ENCODE results near the gene CPVL. TPM values are rescaled to one million over a fixed set of nuclear protein-coding genes. Genes with fewer than 3 reads are reported as not detected.

Gene CPVL
- total RNA-seq, 2 experiments from 2014 or later, result not detected

DNA sequence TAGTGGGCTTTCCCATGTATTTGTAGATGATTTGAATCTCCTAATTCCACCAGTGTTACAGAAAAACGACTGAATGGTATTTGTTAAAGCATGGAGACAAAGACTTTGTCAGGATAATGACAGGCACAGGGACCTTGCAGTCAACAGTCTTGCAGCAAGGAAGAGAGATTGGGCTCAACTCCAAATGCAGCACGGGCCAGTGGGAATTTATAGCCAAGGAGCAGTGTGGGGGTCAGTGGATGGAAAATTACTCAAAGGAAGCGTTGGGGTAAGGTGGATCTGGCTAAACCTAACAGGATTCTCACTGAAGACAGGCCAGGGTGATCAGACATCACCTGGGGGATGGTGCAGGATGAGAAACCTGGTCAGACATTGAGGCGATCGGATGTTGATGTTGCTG is 24.3 kb downstream of the CPVL start:
- H3K36me3 ChIP-seq (ENCODE audit: insufficient read depth, low read length), result no peaks in the 10 kb centered on the region
- CTCF ChIA-PET (ENCODE audit: unreplicated experiment), result no interaction called here
- no TSS peak for BruUV-seq (replicated peaks)
- H3K4me2 ChIP-seq (ENCODE audit: low read length), result no peak overlapping the region
- H4K20me1 ChIP-seq (ENCODE audit: insufficient read depth, low read length), result no peaks in the 10 kb centered on the region
- H2AFZ ChIP-seq (ENCODE audit: low read length), result no peak overlapping the region
- H3K9me2 ChIP-seq (ENCODE audit: insufficient read depth, low read length), result no peaks in the 10 kb centered on the region
- TF ChIP-seq, protein P1, sequence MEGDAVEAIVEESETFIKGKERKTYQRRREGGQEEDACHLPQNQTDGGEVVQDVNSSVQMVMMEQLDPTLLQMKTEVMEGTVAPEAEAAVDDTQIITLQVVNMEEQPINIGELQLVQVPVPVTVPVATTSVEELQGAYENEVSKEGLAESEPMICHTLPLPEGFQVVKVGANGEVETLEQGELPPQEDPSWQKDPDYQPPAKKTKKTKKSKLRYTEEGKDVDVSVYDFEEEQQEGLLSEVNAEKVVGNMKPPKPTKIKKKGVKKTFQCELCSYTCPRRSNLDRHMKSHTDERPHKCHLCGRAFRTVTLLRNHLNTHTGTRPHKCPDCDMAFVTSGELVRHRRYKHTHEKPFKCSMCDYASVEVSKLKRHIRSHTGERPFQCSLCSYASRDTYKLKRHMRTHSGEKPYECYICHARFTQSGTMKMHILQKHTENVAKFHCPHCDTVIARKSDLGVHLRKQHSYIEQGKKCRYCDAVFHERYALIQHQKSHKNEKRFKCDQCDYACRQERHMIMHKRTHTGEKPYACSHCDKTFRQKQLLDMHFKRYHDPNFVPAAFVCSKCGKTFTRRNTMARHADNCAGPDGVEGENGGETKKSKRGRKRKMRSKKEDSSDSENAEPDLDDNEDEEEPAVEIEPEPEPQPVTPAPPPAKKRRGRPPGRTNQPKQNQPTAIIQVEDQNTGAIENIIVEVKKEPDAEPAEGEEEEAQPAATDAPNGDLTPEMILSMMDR (conservative IDR thresholded peaks at IDR 0.05; ENCODE audit: low read length), result no peak
- no peak for TF ChIP-seq EZH2phosphoT487 (IDR thresholded peaks at IDR 0.05; ENCODE audit: borderline replicate concordance, low read depth, low read length)
- intact Hi-C loops (cut with micrococcal nuclease; ENCODE audit: unreplicated experiment), result no loop called here
- POLR2A ChIA-PET, result no interaction called here
- no peak overlapping the region for H3K4me3 ChIP-seq (ENCODE audit: low read depth, low read length, poor library complexity, severe bottlenecking)
- no peaks in the 10 kb centered on the region for H3K4me1 ChIP-seq (ENCODE audit: insufficient read depth, low read length, poor library complexity, severe bottlenecking)
- no peaks in the 10 kb centered on the region for H3K9me3 ChIP-seq (ENCODE audit: low read length)
- no peaks in the 10 kb centered on the region for H3K79me2 ChIP-seq (ENCODE audit: insufficient read depth, low read depth, low read length)
- no peak for DNase-seq (ENCODE audit: low spot score)
- H3K27ac ChIP-seq (ENCODE audit: low read depth, low read length, poor library complexity, severe bottlenecking), result no peak overlapping the region

DNA sequence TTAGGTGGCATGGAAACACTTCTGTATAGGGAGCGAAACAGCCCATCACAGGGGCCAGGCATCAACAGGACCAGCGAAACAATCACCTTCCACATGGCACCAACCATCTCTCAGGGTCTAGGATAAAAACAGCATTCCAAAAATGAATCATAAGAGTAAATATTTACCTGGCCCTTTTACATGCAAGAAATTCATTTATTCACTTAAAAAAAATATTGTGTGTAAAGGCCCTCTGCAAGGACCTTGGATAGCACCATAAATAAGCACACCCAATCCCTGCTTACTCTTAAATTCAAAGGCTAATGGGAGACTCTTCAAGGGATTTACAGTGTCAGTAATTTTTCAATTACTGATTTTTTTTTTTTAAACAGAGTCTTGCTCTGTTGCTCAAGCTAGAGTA is 25.4 kb downstream of the CPVL start:
- H3K9me3 ChIP-seq (ENCODE audit: low read length), result no peaks in the 10 kb centered on the region
- no peaks in the 10 kb centered on the region for H3K4me1 ChIP-seq (ENCODE audit: insufficient read depth, low read length, poor library complexity, severe bottlenecking)
- ChIA-PET CTCF (ENCODE audit: unreplicated experiment) (no interaction called here), POLR2A (no interaction called here)
- H3K79me2 ChIP-seq (ENCODE audit: insufficient read depth, low read depth, low read length), result no peaks in the 10 kb centered on the region
- H3K36me3 ChIP-seq (ENCODE audit: insufficient read depth, low read length), result no peaks in the 10 kb centered on the region
- TF ChIP-seq, protein P1 (conservative IDR thresholded peaks at IDR 0.05; ENCODE audit: low read length), result no peak
- TF ChIP-seq EZH2phosphoT487 (IDR thresholded peaks at IDR 0.05; ENCODE audit: borderline replicate concordance, low read depth, low read length), result no peak
- no peaks in the 10 kb centered on the region for H4K20me1 ChIP-seq (ENCODE audit: insufficient read depth, low read length)
- no peaks in the 10 kb centered on the region for H3K9me2 ChIP-seq (ENCODE audit: insufficient read depth, low read length)
- no TSS peak for BruUV-seq (replicated peaks)
- intact Hi-C loops (cut with micrococcal nuclease; ENCODE audit: unreplicated experiment), result no loop called here
- H3K4me2 ChIP-seq (ENCODE audit: low read length), result no peak overlapping the region
- DNase-seq (ENCODE audit: low spot score), result no peak
- no peak overlapping the region for H3K27ac ChIP-seq (ENCODE audit: low read depth, low read length, poor library complexity, severe bottlenecking)
- H2AFZ ChIP-seq (ENCODE audit: low read length), result no peak overlapping the region
- no peak overlapping the region for H3K4me3 ChIP-seq (ENCODE audit: low read depth, low read length, poor library complexity, severe bottlenecking)

- TF ChIP-seq, protein P1 (conservative IDR thresholded peaks at IDR 0.05; ENCODE audit: low read length), result no peak
- no peak for TF ChIP-seq EZH2phosphoT487 (IDR thresholded peaks at IDR 0.05; ENCODE audit: borderline replicate concordance, low read depth, low read length)
- H3K27ac ChIP-seq (ENCODE audit: low read depth, low read length, poor library complexity, severe bottlenecking), result no peak overlapping the region
- no peak overlapping the region for H3K4me3 ChIP-seq (ENCODE audit: low read depth, low read length, poor library complexity, severe bottlenecking)
- H3K4me1 ChIP-seq (ENCODE audit: insufficient read depth, low read length, poor library complexity, severe bottlenecking), result no peaks in the 10 kb centered on the region
- H3K36me3 ChIP-seq (ENCODE audit: insufficient read depth, low read length), result no peaks in the 10 kb centered on the region
- BruUV-seq (replicated peaks), result no TSS peak
- H3K9me3 ChIP-seq (ENCODE audit: low read length), result no peaks in the 10 kb centered on the region
- H2AFZ ChIP-seq (ENCODE audit: low read length), result no peak overlapping the region
- no peak overlapping the region for H3K4me2 ChIP-seq (ENCODE audit: low read length)
- ChIA-PET CTCF (ENCODE audit: unreplicated experiment) (no interaction called here), POLR2A (interaction anchor here (0.7 kb wide), 1 partner anchor 285 kb away, joined by 4 read pairs; no protein-coding TSS in a partner anchor)
- H3K9me2 ChIP-seq (ENCODE audit: insufficient read depth, low read length), result no peaks in the 10 kb centered on the region
- no peak for DNase-seq (ENCODE audit: low spot score)
- intact Hi-C loops (cut with micrococcal nuclease; ENCODE audit: unreplicated experiment), result no loop called here
- no peaks in the 10 kb centered on the region for H3K79me2 ChIP-seq (ENCODE audit: insufficient read depth, low read depth, low read length)
- H4K20me1 ChIP-seq (ENCODE audit: insufficient read depth, low read length), result no peaks in the 10 kb centered on the region
Measured at GRCh38 chr7:29119538-29119937, 26.8 kb downstream of the CPVL start.
